Activated T-helper 1 cell treated with anti-CD3 and anti-CD28 coated beads, Interleukin-12 subunit alpha, Interleukin-12 subunit beta, Interleukin-2, Interleukin-4 antibody, amounts not matched to agents 30 ng/mL and 10 ng/mL and 1 ng/mL, durations not matched to agents 14 hours and 24 hours and 36 hours (primary cell): Measurements from ENCODE around the gene AXIN1. TPM values are rescaled to one million over a fixed set of nuclear protein-coding genes. Genes with fewer than 3 reads are reported as not detected.
A peak's percentile ranks its signal among the peaks of the same experiment; 100 is the strongest.
"Not testable (repeated sequence)": the region's sequence is repeated elsewhere in the genome, so short reads cannot be mapped to it uniquely, and the experiment has no call there.

Experiments used
- DNase-seq: peaks from one replicate; pipeline ENCODE4 v3.0.0; 2021; ENCODE audit warnings: low spot score
- H3K27ac Mint-ChIP-seq: one replicate; pipeline ENCODE4 v1.8.0; 2021; ENCODE audit warnings: mild to moderate bottlenecking, mixed read lengths
- H3K27me3 Mint-ChIP-seq: one replicate; pipeline ENCODE4 v1.8.0; 2022; ENCODE audit warnings: mild to moderate bottlenecking, moderate library complexity, mixed read lengths; ENCODE audit not compliant: insufficient read depth
- H3K36me3 Mint-ChIP-seq: one replicate; pipeline ENCODE4 v1.8.0; 2021; ENCODE audit warnings: low read depth, mixed read lengths
- H3K4me1 Mint-ChIP-seq: one replicate; pipeline ENCODE4 v1.8.0; 2021; ENCODE audit warnings: low read depth, mixed read lengths
- H3K4me3 Mint-ChIP-seq: one replicate; pipeline ENCODE4 v1.8.0; 2021; ENCODE audit warnings: mild to moderate bottlenecking, moderate library complexity, mixed read lengths
- H3K9me3 Mint-ChIP-seq: one replicate; pipeline ENCODE4 v1.8.0; 2021; ENCODE audit warnings: mixed read lengths
- intact Hi-C: fragments of 100-400 bp; cut with micrococcal nuclease; formaldehyde crosslinking; loops from one replicate; pipeline ENCODE4 v1.15.1; 2024
- total RNA-seq: library from RNA; stranded (reverse); gene quantifications from 2 replicates; pipeline ENCODE4 v1.2.3, GENCODE V29; 2022

Gene AXIN1
- total RNA-seq, 1 donor from 2014 or later = 30.3 TPM

DNA sequence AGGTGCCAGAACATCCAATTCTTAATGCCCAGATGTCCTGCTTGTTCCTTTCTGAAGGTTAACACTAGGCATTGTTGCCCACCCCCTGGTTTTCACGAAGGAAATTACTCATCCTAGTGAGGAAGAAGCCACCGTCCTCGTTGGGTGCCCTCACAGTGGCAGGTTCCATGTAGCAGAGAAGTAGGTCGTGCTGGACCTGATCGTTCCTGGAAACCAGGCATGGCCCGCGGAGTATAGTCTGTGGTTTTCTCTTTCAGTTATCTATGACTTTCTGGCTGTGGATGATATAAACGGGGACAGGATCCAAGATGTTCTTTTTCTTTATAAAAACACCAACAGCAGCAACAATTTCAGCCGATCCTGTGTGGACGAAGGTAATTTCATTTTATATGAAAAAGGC lies 93.3 kb downstream of the AXIN1 start:
- no peak overlapping the region for H3K4me3 Mint-ChIP-seq
- no peak for DNase-seq
- H3K4me1 Mint-ChIP-seq = peaks cover 11% of the 10 kb centered on the region
- H3K9me3 Mint-ChIP-seq = no peaks in the 10 kb centered on the region
- no peaks in the 10 kb centered on the region for H3K36me3 Mint-ChIP-seq
- H3K27ac Mint-ChIP-seq = no peak overlapping the region
- peaks cover 2% of the 10 kb centered on the region for H3K27me3 Mint-ChIP-seq
- intact Hi-C loops = no loop called here

DNA sequence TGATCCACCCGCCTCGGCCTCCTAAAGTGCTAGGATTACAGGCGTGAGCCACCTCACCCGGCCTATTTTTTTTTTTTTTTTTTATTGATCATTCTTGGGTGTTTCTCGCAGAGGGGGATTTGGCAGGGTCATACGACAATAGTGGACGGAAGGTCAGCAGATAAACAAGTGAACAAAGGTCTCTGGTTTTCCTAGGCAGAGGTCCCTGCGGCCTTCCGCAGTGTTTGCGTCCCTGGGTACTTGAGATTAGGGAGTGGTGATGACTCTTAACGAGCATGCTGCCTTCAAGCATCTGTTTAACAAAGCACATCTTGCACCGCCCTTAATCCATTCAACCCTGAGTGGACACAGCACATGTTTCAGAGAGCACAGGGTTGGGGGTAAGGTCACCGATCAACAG lies 94.4 kb downstream of the AXIN1 start:
- H3K9me3 Mint-ChIP-seq, H3K36me3 Mint-ChIP-seq, H3K27me3 Mint-ChIP-seq, H3K27ac Mint-ChIP-seq, intact Hi-C loops, H3K4me3 Mint-ChIP-seq, DNase-seq: not testable (repeated sequence)
- peaks cover 20% of the 10 kb centered on the region for H3K4me1 Mint-ChIP-seq

DNA sequence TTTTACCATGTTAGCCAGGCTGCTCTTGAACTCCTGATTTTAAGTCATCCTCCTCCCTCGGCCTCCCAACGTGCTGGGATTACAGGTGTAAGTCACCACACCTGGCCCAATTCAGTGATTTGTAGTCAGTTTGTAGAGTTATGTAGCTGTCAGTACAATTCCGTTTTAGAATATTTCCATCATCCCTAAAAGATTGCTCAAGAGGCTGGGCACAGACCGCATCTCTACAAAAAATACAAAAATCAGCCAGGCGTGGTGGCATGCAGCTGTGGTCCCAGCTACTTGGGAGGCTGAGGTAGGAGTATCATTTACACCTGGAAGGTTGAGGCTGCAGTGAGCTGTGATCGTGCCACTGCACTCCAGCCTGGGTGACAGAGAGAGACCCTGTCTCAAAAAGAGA lies 97.3 kb downstream of the AXIN1 start:
- intact Hi-C loops = no loop called here
- Mint-ChIP-seq H3K27ac (no peak overlapping the region), H3K36me3 (peaks cover 4% of the 10 kb centered on the region), H3K9me3 (no peaks in the 10 kb centered on the region), H3K4me3 (no peak overlapping the region), H3K27me3 (peaks cover 7% of the 10 kb centered on the region), H3K4me1 (peaks cover 28% of the 10 kb centered on the region)
- DNase-seq = no peak

DNA sequence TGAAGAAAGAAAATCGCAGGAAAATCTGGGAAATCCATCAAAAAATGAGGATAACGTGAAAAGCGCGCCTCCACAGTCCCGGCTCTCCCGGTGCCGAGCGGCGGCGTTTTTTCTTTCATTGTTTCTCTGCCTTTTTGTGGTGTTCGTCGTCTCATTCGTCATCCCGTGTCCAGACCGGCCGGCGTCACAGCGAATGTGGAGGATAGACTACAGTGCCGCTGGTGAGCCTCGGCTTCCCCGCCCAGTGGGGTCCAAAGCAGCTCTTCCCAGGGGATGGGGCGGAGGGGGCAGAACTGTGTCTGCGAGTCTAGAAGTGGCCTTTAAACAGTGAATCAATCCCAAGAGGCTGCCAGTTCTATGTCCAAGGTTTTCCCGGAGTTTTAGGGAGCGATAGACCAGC lies 98.1 kb downstream of the AXIN1 start:
- intact Hi-C loops = no loop called here
- DNase-seq = no peak
- Mint-ChIP-seq H3K36me3 (peaks cover 4% of the 10 kb centered on the region), H3K4me3 (no peak overlapping the region), H3K4me1 (peaks cover 28% of the 10 kb centered on the region), H3K27ac (no peak overlapping the region), H3K9me3 (no peaks in the 10 kb centered on the region), H3K27me3 (peaks cover 7% of the 10 kb centered on the region)

DNA sequence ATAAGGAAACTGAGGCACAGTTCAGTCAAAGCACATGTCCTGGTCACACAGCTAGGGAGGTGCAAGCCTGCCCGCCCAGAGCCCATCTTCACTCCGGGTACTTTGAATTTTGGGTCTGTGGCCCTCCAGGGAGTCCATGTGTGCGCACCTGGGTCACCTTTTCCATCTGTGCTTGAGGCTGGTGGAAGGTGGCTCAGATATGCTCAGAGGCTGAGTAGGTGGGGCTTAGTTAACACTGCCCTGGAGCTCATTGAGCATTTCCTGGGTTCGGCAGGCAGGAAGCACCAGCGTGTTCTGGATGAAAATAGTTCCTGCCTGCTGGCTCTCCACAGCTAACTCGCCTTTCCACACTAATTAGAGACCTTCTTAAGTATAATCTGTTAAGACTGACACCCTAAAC lies 98.7 kb downstream of the AXIN1 start:
- H3K36me3 Mint-ChIP-seq = peaks cover 4% of the 10 kb centered on the region
- DNase-seq = no peak
- peaks cover 7% of the 10 kb centered on the region for H3K27me3 Mint-ChIP-seq
- H3K27ac Mint-ChIP-seq = no peak overlapping the region
- peak overlapping the region; percentile 19 for H3K4me3 Mint-ChIP-seq
- no peaks in the 10 kb centered on the region for H3K9me3 Mint-ChIP-seq
- H3K4me1 Mint-ChIP-seq = peaks cover 23% of the 10 kb centered on the region
- intact Hi-C loops = no loop called here

DNA sequence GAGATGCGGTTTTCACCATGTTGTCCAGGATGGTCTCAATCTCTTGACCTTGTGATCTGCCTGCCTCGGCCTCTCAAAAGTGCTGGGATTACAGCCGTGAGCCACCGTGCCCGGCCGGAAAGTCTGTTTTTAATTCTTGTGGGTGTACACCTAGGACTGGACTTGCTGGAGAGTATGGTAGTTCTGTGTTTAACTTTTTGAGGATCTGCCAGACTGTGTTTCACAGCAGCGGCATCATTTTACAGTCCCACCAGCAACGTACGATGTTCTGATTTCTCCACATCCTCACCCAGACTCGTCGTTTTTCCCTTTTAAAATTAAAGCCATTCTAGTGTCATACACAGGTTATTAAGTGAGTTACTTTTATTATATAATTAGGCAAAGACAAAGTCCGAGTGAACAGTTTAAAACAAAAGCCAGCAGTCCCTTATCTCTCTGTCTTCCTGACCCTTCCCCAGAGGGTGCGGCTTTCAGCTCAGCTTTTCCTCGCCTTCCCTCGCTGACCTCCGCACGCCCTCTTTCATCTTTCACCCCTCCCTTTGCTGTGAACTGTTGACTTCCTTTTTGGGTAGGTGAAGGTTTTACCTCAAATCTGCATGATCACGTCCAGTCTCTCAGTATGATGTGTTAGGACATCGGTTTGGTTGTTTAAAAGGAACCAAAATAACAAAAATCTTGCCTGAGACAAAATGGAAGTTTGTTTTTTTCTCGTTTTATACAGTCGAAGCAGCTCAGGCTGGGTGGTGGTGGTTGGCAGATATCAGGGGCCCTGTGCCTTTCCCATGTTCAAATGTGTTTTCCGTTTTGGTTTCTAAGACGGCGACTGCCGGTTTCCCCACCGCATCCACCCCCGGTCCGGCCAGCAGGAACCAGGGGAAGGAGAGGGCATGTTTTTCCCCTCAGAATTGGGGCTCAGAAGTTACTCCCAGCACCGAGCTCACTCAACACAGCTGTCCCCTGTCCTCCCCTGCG lies 99.9 kb downstream of the AXIN1 start:
- Mint-ChIP-seq H3K27me3 (peaks cover 7% of the 10 kb centered on the region), H3K27ac (peak overlapping the region; percentile 93), H3K9me3 (no peaks in the 10 kb centered on the region), H3K4me3 (peak overlapping the region; percentile 84), H3K36me3 (peaks cover 4% of the 10 kb centered on the region), H3K4me1 (peaks cover 23% of the 10 kb centered on the region)
- peak; percentile 16 for DNase-seq
- intact Hi-C loops = loop anchor here (1.0 kb wide), 1 partner anchor 17 kb away; no protein-coding TSS in a partner anchor

DNA sequence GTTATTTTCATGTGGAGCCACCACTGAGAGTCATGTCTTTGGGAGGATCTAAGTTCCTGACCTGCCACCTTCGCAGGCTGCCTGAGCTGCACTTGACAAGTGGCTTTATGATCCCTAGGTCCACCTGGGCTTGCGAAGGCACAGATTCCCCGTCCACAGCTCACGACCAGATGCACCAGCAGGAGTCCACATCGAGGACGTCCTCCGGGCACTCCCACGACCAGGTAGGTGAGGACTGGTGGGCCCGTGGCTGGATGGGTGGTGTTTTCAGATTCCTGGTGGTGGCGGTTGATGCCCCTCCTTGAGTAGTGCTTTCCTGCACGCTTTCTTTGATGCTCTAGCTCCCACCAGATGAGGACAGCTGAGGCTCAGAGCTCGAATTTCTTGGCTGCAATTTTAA lies 103.1 kb downstream of the AXIN1 start:
- no peak for DNase-seq
- no peak overlapping the region for H3K4me3 Mint-ChIP-seq
- H3K9me3 Mint-ChIP-seq = no peaks in the 10 kb centered on the region
- H3K4me1 Mint-ChIP-seq = peaks cover 17% of the 10 kb centered on the region
- H3K27me3 Mint-ChIP-seq = peaks cover 5% of the 10 kb centered on the region
- H3K36me3 Mint-ChIP-seq = peaks cover 4% of the 10 kb centered on the region
- intact Hi-C loops = no loop called here
- H3K27ac Mint-ChIP-seq = no peak overlapping the region

DNA sequence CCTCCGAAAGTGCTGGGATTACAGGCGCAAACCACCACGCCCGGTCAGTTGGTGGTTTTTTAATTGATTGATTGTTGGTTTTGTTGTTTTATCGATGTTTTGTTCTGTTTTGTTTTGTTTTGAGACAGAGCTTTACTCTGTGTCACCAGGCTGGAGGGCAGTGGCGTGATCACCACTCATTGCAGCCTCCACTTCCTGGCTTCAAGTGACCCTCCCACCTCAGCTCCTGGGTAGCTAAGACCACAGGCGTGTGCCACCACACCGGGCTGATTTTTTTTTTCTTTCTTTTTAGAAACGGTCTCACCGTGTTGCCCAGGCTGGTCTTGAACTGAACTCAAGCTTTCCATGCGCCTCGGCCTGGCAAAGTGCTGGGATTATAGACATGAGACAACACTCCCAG lies 105.5 kb downstream of the AXIN1 start:
- H3K27ac Mint-ChIP-seq = no peak overlapping the region
- intact Hi-C loops = no loop called here
- H3K36me3 Mint-ChIP-seq = peaks cover 2% of the 10 kb centered on the region

DNA sequence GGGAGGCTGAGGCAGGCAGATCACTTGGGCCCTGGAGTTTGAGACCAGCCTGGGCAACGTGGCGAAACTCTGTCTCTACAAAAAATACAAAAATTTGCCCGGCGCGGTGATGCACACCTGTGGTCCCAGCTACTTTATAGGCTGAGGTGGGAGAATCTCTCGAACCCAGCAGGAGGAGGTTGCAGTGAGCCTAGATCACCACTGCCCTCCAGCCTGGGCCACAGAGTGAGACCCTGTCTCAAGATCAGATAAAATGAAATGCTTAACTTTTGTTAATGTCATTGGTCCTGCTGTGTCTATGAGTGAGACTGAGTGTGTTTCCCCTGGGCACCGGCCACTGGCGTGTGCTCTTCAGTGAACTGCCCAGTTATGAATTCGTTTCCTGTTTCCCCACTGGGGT lies 107.4 kb downstream of the AXIN1 start:
- DNase-seq = no peak
- no peaks in the 10 kb centered on the region for H3K36me3 Mint-ChIP-seq
- H3K4me3 Mint-ChIP-seq = no peak overlapping the region
- intact Hi-C loops = no loop called here
- H3K4me1 Mint-ChIP-seq = peaks cover under 1% of the 10 kb centered on the region
- H3K27ac Mint-ChIP-seq = no peak overlapping the region
- H3K9me3 Mint-ChIP-seq = no peaks in the 10 kb centered on the region
- H3K27me3 Mint-ChIP-seq = peaks cover 4% of the 10 kb centered on the region

More for the DNA sequence above, 105.5 kb downstream of the AXIN1 start:
- Mint-ChIP-seq H3K4me3 (no peak overlapping the region), H3K27me3 (peaks cover 2% of the 10 kb centered on the region), H3K4me1 (no peaks in the 10 kb centered on the region), H3K9me3 (no peaks in the 10 kb centered on the region)
- DNase-seq = no peak

DNA sequence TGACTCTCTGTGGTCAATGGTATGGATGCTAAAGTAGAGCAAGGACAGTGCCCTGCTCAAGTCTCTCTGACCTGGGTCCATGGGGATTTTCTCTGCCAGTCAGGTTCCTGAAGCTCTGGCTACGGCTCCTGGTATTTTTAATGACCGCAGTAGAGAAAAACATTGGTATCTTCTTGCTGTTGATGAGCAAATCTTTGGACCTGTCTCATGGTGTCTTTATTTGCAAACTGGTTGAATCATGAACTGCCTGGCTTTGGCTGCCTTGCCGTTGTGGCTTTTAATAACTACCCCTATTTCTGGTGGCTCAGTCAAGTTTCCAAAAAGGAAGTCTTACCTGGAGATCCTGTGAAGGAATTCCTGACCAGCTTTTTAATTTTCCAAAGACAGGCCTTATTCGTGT lies 109.2 kb downstream of the AXIN1 start:
- Mint-ChIP-seq H3K9me3 (no peaks in the 10 kb centered on the region), H3K36me3 (no peaks in the 10 kb centered on the region), H3K4me3 (no peak overlapping the region), H3K4me1 (peaks cover 6% of the 10 kb centered on the region), H3K27me3 (peaks cover 5% of the 10 kb centered on the region), H3K27ac (no peak overlapping the region)
- intact Hi-C loops = no loop called here
- no peak for DNase-seq

DNA sequence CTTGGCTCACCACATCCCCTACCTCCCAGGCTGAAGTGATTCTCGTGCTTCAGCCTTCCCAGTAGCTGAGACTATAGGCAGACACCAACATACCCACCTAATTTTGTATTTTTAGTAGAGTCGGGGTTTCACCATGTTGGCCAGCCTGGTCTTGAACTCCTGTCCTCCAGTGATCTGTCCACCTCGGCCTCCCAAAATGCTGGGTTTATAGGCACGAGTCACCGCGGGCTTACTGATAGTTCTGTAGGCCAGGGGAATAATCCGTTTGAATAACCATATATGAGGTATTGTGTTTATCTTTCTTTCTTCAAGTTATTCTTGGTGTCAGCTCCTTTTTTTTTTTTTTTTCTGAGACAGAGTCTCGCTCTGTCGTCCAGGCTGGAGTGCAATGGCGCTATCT lies 110.2 kb downstream of the AXIN1 start:
- H3K27ac Mint-ChIP-seq = no peak overlapping the region
- DNase-seq = no peak
- H3K27me3 Mint-ChIP-seq = peaks cover 9% of the 10 kb centered on the region
- intact Hi-C loops = no loop called here
- peaks cover 6% of the 10 kb centered on the region for H3K4me1 Mint-ChIP-seq
- H3K9me3 Mint-ChIP-seq = no peaks in the 10 kb centered on the region
- H3K36me3 Mint-ChIP-seq = no peaks in the 10 kb centered on the region
- H3K4me3 Mint-ChIP-seq = no peak overlapping the region

DNA sequence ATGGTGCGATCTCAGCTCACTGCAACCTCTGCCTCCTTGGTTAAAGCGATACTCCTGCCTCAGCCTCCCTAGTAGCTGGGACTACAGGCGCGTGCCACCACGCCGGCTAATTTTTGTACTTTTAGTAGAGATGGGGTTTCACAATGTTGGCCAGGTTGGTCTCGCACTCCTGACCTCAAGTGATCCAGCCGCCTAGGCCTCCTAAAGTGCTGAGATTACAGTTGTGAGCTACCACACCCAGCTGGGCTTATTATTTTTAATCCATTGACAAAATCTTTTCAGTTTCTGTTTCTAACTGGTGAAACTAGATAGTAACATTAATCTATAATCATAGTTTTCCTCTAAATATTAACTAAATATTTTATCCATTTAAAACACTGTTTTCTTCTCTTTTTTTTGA lies 112.0 kb downstream of the AXIN1 start:
- no peak for DNase-seq
- Mint-ChIP-seq H3K4me3 (no peak overlapping the region), H3K4me1 (peaks cover 7% of the 10 kb centered on the region), H3K9me3 (no peaks in the 10 kb centered on the region), H3K27me3 (peaks cover 11% of the 10 kb centered on the region), H3K36me3 (no peaks in the 10 kb centered on the region), H3K27ac (no peak overlapping the region)
- intact Hi-C loops = no loop called here

DNA sequence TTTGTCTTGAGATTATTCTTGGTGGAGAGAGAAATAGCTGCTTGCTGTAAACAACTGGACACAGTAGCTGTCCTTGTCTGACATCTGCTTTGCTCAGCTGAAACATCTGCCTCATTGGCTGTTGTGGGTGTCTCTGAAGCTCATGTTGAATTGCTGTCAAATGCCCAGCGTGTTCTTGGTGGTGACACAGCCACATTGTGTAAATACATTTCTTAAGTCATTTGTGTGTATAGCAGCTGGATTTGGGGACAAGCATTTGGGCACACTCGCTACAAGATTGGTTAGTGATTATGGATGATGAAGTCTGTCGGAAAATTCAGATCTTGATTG lies 112.6 kb downstream of the AXIN1 start:
- H3K9me3 Mint-ChIP-seq = no peaks in the 10 kb centered on the region
- peaks cover 14% of the 10 kb centered on the region for H3K4me1 Mint-ChIP-seq
- no peak overlapping the region for H3K27ac Mint-ChIP-seq
- no peak for DNase-seq
- intact Hi-C loops = no loop called here
- H3K27me3 Mint-ChIP-seq = peaks cover 11% of the 10 kb centered on the region
- H3K36me3 Mint-ChIP-seq = no peaks in the 10 kb centered on the region
- H3K4me3 Mint-ChIP-seq = no peak overlapping the region
